H9 (cell line): ENCODE results near the gene FAU. TPM values are rescaled to one million over a fixed set of nuclear protein-coding genes. Genes with fewer than 3 reads are reported as not detected.

Experiments used
- DNase-seq: peaks from one replicate; pipeline ENCODE4 v3.0.0-alpha.2; 2017
- H2AFZ ChIP-seq: one replicate; pipeline ENCODE4 v1.6.1; 2013; ENCODE audit warnings: mild to moderate bottlenecking, low read length, control low read depth, moderate library complexity
- H2AK5ac ChIP-seq: 2 replicates; pipeline ENCODE4 v1.6.1; 2013; ENCODE audit warnings: low read length, control low read depth, mixed read lengths; ENCODE audit not compliant: insufficient read length
- H2BK120ac ChIP-seq: one replicate; pipeline ENCODE4 v1.6.1; 2013; ENCODE audit warnings: low read depth, mild to moderate bottlenecking, low read length, control low read depth, inconsistent platforms; ENCODE audit not compliant: poor library complexity, severe bottlenecking
- H2BK12ac ChIP-seq: 2 replicates; pipeline ENCODE4 v1.6.1; 2013; ENCODE audit warnings: low read length, control low read depth, mixed read lengths, low read depth; ENCODE audit not compliant: insufficient read length
- H2BK15ac ChIP-seq: 2 replicates; pipeline ENCODE4 v1.6.1; 2013; ENCODE audit warnings: low read depth, low read length, control low read depth
- H2BK20ac ChIP-seq: one replicate; pipeline ENCODE4 v1.6.1; 2013; ENCODE audit warnings: low read depth, mild to moderate bottlenecking, low read length, control low read depth, inconsistent platforms; ENCODE audit not compliant: poor library complexity, severe bottlenecking
- H2BK5ac ChIP-seq: 2 replicates; pipeline ENCODE4 v1.6.1; 2013; ENCODE audit warnings: low read length, control low read depth, mixed read lengths; ENCODE audit not compliant: insufficient read length
- H3K14ac ChIP-seq: 2 replicates; pipeline ENCODE4 v1.6.1; 2013; ENCODE audit warnings: low read length, control low read depth; ENCODE audit not compliant: insufficient read depth
- H3K18ac ChIP-seq: 2 replicates; pipeline ENCODE4 v1.6.1; 2013; ENCODE audit warnings: low read depth, mild to moderate bottlenecking, mixed read lengths, low read length, control low read depth; ENCODE audit not compliant: insufficient read length
- H3K23ac ChIP-seq: 2 replicates; pipeline ENCODE4 v1.6.1; 2013; ENCODE audit warnings: low read length, control low read depth, mixed read lengths, low read depth; ENCODE audit not compliant: insufficient read length
- H3K23me2 ChIP-seq: 2 replicates; pipeline ENCODE4 v1.6.1; 2013; ENCODE audit warnings: low read depth, mild to moderate bottlenecking, mixed read lengths, low read length, control low read depth; ENCODE audit not compliant: insufficient read length, poor library complexity, severe bottlenecking
- H3K27ac ChIP-seq: 2 replicates; pipeline ENCODE4 v1.5.1; 2013; ENCODE audit warnings: low read length, control low read depth, mixed read lengths, low read depth; ENCODE audit not compliant: insufficient read length
- H3K27me3 ChIP-seq: 2 replicates; pipeline ENCODE4 v1.6.1; 2013; ENCODE audit warnings: low read length, control low read depth, inconsistent platforms; ENCODE audit not compliant: insufficient read depth
- H3K4ac ChIP-seq: 2 replicates; pipeline ENCODE4 v1.6.1; 2013; ENCODE audit warnings: low read depth, mild to moderate bottlenecking, control low read depth, inconsistent platforms, low read length, moderate library complexity
- H3K4me1 ChIP-seq: 2 replicates; pipeline ENCODE4 v1.6.1; 2013; ENCODE audit warnings: low read length, control low read depth, inconsistent platforms; ENCODE audit not compliant: insufficient read depth
- H3K4me2 ChIP-seq: 2 replicates; pipeline ENCODE4 v1.6.1; 2013; ENCODE audit warnings: low read length, control low read depth, mixed read lengths; ENCODE audit not compliant: insufficient read length, insufficient read depth
- H3K56ac ChIP-seq: 2 replicates; pipeline ENCODE4 v1.6.1; 2013; ENCODE audit warnings: low read depth, mild to moderate bottlenecking, mixed read lengths, low read length, control low read depth; ENCODE audit not compliant: insufficient read length
- H3K79me1 ChIP-seq: 2 replicates; pipeline ENCODE4 v1.6.1; 2013; ENCODE audit warnings: low read depth, mild to moderate bottlenecking, moderate library complexity, low read length, control low read depth, inconsistent platforms; ENCODE audit not compliant: insufficient read depth, poor library complexity, severe bottlenecking
- H3K79me2 ChIP-seq: 2 replicates; pipeline ENCODE4 v1.6.1; 2013; ENCODE audit warnings: low read length, control low read depth, inconsistent platforms; ENCODE audit not compliant: insufficient read depth
- H3K9ac ChIP-seq: 2 replicates; pipeline ENCODE4 v1.6.1; 2013; ENCODE audit warnings: low read length, control low read depth, mixed read lengths; ENCODE audit not compliant: insufficient read length; ENCODE audit errors: extremely low read depth
- H3K9me3 ChIP-seq: one replicate; pipeline ENCODE4 v1.6.1; 2013; ENCODE audit warnings: low read depth, low read length, inconsistent platforms; ENCODE audit not compliant: control insufficient read depth
- H3T11ph ChIP-seq: one replicate; pipeline ENCODE4 v1.6.1; 2013; ENCODE audit warnings: mild to moderate bottlenecking, low read length, control low read depth, inconsistent platforms
- H4K20me1 ChIP-seq: one replicate; pipeline ENCODE4 v1.6.1; 2013; ENCODE audit not compliant: control insufficient read depth, insufficient read length, insufficient read depth
- H4K5ac ChIP-seq: 2 replicates; pipeline ENCODE4 v1.6.1; 2013; ENCODE audit warnings: low read depth, mild to moderate bottlenecking, mixed read lengths, low read length, control low read depth; ENCODE audit not compliant: insufficient read length
- H4K8ac ChIP-seq: replicated peaks from 2 replicates; pipeline ENCODE4 v1.6.1; 2013; ENCODE audit warnings: low read length, control low read depth, mixed read lengths, low read depth; ENCODE audit not compliant: insufficient read length
- H4K91ac ChIP-seq: 2 replicates; pipeline ENCODE4 v1.6.1; 2013; ENCODE audit warnings: low read depth, mild to moderate bottlenecking, moderate library complexity, mixed read lengths, low read length, control low read depth; ENCODE audit not compliant: insufficient read length
- H3K27ac Mint-ChIP-seq, 3 experiments: 2 replicates in 2 of 3; 3 replicates in 1 of 3; pipeline ENCODE4 v1.8.0; 2020 to 2021; ENCODE audit warnings: mixed read lengths in 3 of 3, mild to moderate bottlenecking in 1 of 3, moderate library complexity in 1 of 3
- H3K27me3 Mint-ChIP-seq: 2 replicates; pipeline ENCODE4 v1.8.0; 2021; ENCODE audit warnings: low read depth, mild to moderate bottlenecking, moderate library complexity, mixed read lengths
- H3K36me3 Mint-ChIP-seq, 3 experiments: 2 replicates in 2 of 3; 3 replicates in 1 of 3; pipeline ENCODE4 v1.8.0; 2020 to 2021; ENCODE audit warnings: low read depth in 3 of 3, mixed read lengths in 3 of 3; ENCODE audit not compliant: insufficient read depth in 1 of 3
- H3K4me1 Mint-ChIP-seq, 2 experiments: 2 replicates each; pipeline ENCODE4 v1.8.0; 2020; ENCODE audit warnings: mixed read lengths in 2 of 2
- H3K4me3 Mint-ChIP-seq, 2 experiments: 2 replicates in 1 of 2; 3 replicates in 1 of 2; pipeline ENCODE4 v1.8.0; 2020 to 2021; ENCODE audit warnings: mild to moderate bottlenecking in 2 of 2, mixed read lengths in 2 of 2, moderate library complexity in 1 of 2
- H3K9me3 Mint-ChIP-seq, 2 experiments: 2 replicates in 1 of 2; 3 replicates in 1 of 2; pipeline ENCODE4 v1.8.0; 2020; ENCODE audit warnings: mild to moderate bottlenecking in 2 of 2, mixed read lengths in 2 of 2, moderate library complexity in 1 of 2
- WGBS: extraction: QIAGEN DNeasy Blood & Tissue Kit; methylation state at CpG from one replicate; pipeline ENCODE4 v1.1.7; 2013; ENCODE audit warnings: missing lambda C conversion rate, low lambda C conversion rate, mixed read lengths; ENCODE audit not compliant: insufficient read length; ENCODE audit errors: extremely low coverage; 5-methylcytosine and 5-hydroxymethylcytosine counted together
- total RNA-seq: library from RNA; stranded (reverse); gene quantifications from 2 replicates; pipeline ENCODE4 v1.2.1, GENCODE V29; 2021
- TF ChIP-seq, protein P1 (sequence below): fragments of 200-600 bp; sonication (generic); conservative IDR thresholded peaks from 3 replicates; pipeline ENCODE4 v1.8.0; 2021; ENCODE audit warnings: antibody characterized with exemption, mild to moderate bottlenecking

The FAU gene
- total RNA-seq, 1 experiment from 2014 or later, result 898 TPM

DNA sequence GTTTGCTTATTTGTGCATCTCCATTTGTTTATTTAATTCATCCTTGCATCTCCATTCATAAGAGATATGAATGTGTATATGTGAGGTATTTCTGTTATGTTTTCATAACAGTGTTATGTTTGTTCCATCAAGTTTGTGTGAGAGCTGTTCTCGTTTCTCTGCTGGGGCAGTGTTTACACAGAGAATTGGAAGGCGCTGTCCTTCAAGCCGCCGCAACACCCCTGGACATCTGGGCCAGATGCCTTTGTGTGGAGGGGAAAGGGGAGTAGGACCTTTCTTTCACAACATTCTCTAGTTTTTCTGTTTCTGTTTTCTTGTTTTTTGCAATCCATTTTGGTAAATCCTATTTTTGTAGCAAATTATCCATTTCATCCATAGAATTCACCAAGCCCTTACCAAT lies 17.3 kb downstream of the FAU start:
- no peak overlapping the region for H3K4ac ChIP-seq
- H3T11ph ChIP-seq, result no peak overlapping the region
- no peaks in the 10 kb centered on the region for H3K79me1 ChIP-seq
- no peak overlapping the region for H2AFZ ChIP-seq
- Mint-ChIP-seq H3K36me3 (peaks cover 0 to 12% (median 5%) of the 10 kb centered on the region in 3 experiments; a peak in 5 of 7 replicates), H3K9me3 (no peaks in the 10 kb centered on the region), H3K27ac (no peak overlapping the region), H3K4me1 (no peaks in the 10 kb centered on the region), H3K27me3 (no peaks in the 10 kb centered on the region), H3K4me3 (no peak overlapping the region)
- H3K14ac ChIP-seq, result no peak overlapping the region
- no peak overlapping the region for H2BK120ac ChIP-seq
- no peaks in the 10 kb centered on the region for H3K27me3 ChIP-seq
- no peak overlapping the region for H2BK5ac ChIP-seq
- H3K9ac ChIP-seq, result no peak overlapping the region
- H3K23me2 ChIP-seq, result no peaks in the 10 kb centered on the region
- no peak overlapping the region for H2AK5ac ChIP-seq
- TF ChIP-seq, protein P1, sequence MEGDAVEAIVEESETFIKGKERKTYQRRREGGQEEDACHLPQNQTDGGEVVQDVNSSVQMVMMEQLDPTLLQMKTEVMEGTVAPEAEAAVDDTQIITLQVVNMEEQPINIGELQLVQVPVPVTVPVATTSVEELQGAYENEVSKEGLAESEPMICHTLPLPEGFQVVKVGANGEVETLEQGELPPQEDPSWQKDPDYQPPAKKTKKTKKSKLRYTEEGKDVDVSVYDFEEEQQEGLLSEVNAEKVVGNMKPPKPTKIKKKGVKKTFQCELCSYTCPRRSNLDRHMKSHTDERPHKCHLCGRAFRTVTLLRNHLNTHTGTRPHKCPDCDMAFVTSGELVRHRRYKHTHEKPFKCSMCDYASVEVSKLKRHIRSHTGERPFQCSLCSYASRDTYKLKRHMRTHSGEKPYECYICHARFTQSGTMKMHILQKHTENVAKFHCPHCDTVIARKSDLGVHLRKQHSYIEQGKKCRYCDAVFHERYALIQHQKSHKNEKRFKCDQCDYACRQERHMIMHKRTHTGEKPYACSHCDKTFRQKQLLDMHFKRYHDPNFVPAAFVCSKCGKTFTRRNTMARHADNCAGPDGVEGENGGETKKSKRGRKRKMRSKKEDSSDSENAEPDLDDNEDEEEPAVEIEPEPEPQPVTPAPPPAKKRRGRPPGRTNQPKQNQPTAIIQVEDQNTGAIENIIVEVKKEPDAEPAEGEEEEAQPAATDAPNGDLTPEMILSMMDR, result no peak
- no peaks in the 10 kb centered on the region for H3K79me2 ChIP-seq
- H2BK12ac ChIP-seq, result no peak overlapping the region
- no peak overlapping the region for H3K23ac ChIP-seq
- H3K9me3 ChIP-seq, result no peaks in the 10 kb centered on the region
- no peak overlapping the region for H3K4me2 ChIP-seq
- no peak overlapping the region for H4K91ac ChIP-seq
- H3K18ac ChIP-seq, result no peak overlapping the region
- H4K20me1 ChIP-seq, result no peaks in the 10 kb centered on the region
- H2BK15ac ChIP-seq, result no peak overlapping the region
- WGBS, result no CpG with 5 or more reads among the region's 4 CpGs
- H3K4me1 ChIP-seq, result no peaks in the 10 kb centered on the region
- H3K27ac ChIP-seq, result no peak overlapping the region
- H2BK20ac ChIP-seq, result no peak overlapping the region
- no peak overlapping the region for H4K8ac ChIP-seq
- no peak for DNase-seq
- H3K56ac ChIP-seq, result no peak overlapping the region
- no peak overlapping the region for H4K5ac ChIP-seq
